Naive B cell (primary cell): ENCODE data around the gene RRP8. TPM values are rescaled to one million over a fixed set of nuclear protein-coding genes. Genes with fewer than 3 reads are reported as not detected.

ENCODE experiments used
- ATAC-seq, 2 donors: fragments of 150-1000 bp; cut with Tn5 transposase; 2 replicates each; pipeline ENCODE4 v1.10.0; 2021; ENCODE audit warnings: low read depth in 2 of 2, mild to moderate bottlenecking in 2 of 2, moderate library complexity in 2 of 2
- DNase-seq: peaks from one replicate; pipeline ENCODE4 v3.0.0; 2022
- H3K27ac Mint-ChIP-seq, 6 donors: one replicate each; pipeline ENCODE4 v1.8.0; 2020 to 2022; ENCODE audit warnings: mild to moderate bottlenecking in 6 of 6, mixed read lengths in 6 of 6, moderate library complexity in 5 of 6, inconsistent platforms in 2 of 6
- H3K27me3 Mint-ChIP-seq, 3 donors: one replicate each; pipeline ENCODE4 v1.8.0; 2021 to 2022; ENCODE audit warnings: mixed read lengths in 3 of 3, mild to moderate bottlenecking in 1 of 3
- H3K36me3 Mint-ChIP-seq, 2 donors: one replicate each; pipeline ENCODE4 v1.8.0; 2020 to 2022; ENCODE audit warnings: mixed read lengths in 2 of 2, inconsistent platforms in 1 of 2, mild to moderate bottlenecking in 1 of 2
- H3K4me1 Mint-ChIP-seq, 3 donors: one replicate each; pipeline ENCODE4 v1.8.0; 2020 to 2022; ENCODE audit warnings: mixed read lengths in 3 of 3, inconsistent platforms in 1 of 3, mild to moderate bottlenecking in 1 of 3, moderate library complexity in 1 of 3
- H3K4me3 Mint-ChIP-seq, 8 donors: one replicate each; pipeline ENCODE4 v1.8.0; 2020 to 2022; ENCODE audit warnings: mild to moderate bottlenecking in 8 of 8, mixed read lengths in 8 of 8, moderate library complexity in 8 of 8, inconsistent platforms in 2 of 8
- H3K9me3 Mint-ChIP-seq, 7 donors: one replicate each; pipeline ENCODE4 v1.8.0; 2020 to 2022; ENCODE audit warnings: mixed read lengths in 7 of 7, mild to moderate bottlenecking in 5 of 7, inconsistent platforms in 2 of 7, moderate library complexity in 1 of 7
- polyA plus RNA-seq, 6 donors: library from polyadenylated mRNA; unstranded; fragments of 300-500 nt; fragmentation: Illumina TruSeq; gene quantifications; one replicate each; pipeline ENCODE4 v1.2.3, GENCODE V29; 2021; ENCODE audit warnings: low read depth in 6 of 6

Gene RRP8
- polyA plus RNA-seq, 6 donors from 2014 or later: 13.7 to 33.8 (median 18.6) TPM

GRCh38 chr11:6618117-6619003, 14.9 kb upstream of the RRP8 start:
- ATAC-seq (peak; percentile 46 to 54), DNase-seq (peak; percentile 57)
- Mint-ChIP-seq H3K27ac (no peak overlapping the region), H3K36me3 (no peaks in the 10 kb centered on the region), H3K27me3 (no peaks in the 10 kb centered on the region), H3K4me3 (no peak overlapping the region), H3K9me3 (no peaks in the 10 kb centered on the region), H3K4me1 (peaks cover 0 to 20% (median 4%) of the 10 kb centered on the region in 3 donors)

- Mint-ChIP-seq H3K27me3 (no peaks in the 10 kb centered on the region), H3K36me3 (no peaks in the 10 kb centered on the region), H3K9me3 (no peaks in the 10 kb centered on the region), H3K4me1 (peaks cover 0 to 20% (median 4%) of the 10 kb centered on the region in 3 donors), H3K4me3 (peak overlapping the region in 4 of 8 donors; percentile 5 to 39 (median 16)), H3K27ac (peak overlapping the region in 2 of 6 donors; percentile 15 to 28)
- ATAC-seq: no peak
- no peak for DNase-seq
Measured at GRCh38 chr11:6617315-6617781, 13.9 kb upstream of the RRP8 start.

- H3K9me3 Mint-ChIP-seq: no peaks in the 10 kb centered on the region
- no peaks in the 10 kb centered on the region for H3K36me3 Mint-ChIP-seq
- peak overlapping the region in 7 of 8 donors; percentile 5 to 39 (median 23) for H3K4me3 Mint-ChIP-seq
- H3K27me3 Mint-ChIP-seq: no peaks in the 10 kb centered on the region
- ATAC-seq (no peak), DNase-seq (no peak)
- peaks cover 0 to 19% (median 4%) of the 10 kb centered on the region in 3 donors for H3K4me1 Mint-ChIP-seq
- peak overlapping the region in 2 of 6 donors; percentile 47 to 76 for H3K27ac Mint-ChIP-seq
Measured at GRCh38 chr11:6616596-6617250, 13.3 kb upstream of the RRP8 start.

- Mint-ChIP-seq H3K27ac (peak overlapping the region in 4 of 6 donors; percentile 31 to 92 (median 72)), H3K27me3 (no peaks in the 10 kb centered on the region), H3K9me3 (no peaks in the 10 kb centered on the region), H3K36me3 (no peaks in the 10 kb centered on the region), H3K4me3 (peak overlapping the region in 3 of 8 donors; percentile 15 to 48 (median 23)), H3K4me1 (peaks cover 4 to 21% (median 6%) of the 10 kb centered on the region in 3 donors)
- ATAC-seq (no peak), DNase-seq (no peak)
Measured at GRCh38 chr11:6615882-6616585, 12.6 kb upstream of the RRP8 start.

- peak overlapping the region in 1 of 8 donors; percentile 15 for H3K4me3 Mint-ChIP-seq
- no peaks in the 10 kb centered on the region for H3K27me3 Mint-ChIP-seq
- peaks cover 4 to 26% (median 15%) of the 10 kb centered on the region in 3 donors for H3K4me1 Mint-ChIP-seq
- no peak for DNase-seq
- peak overlapping the region in 3 of 6 donors; percentile 49 to 81 (median 79) for H3K27ac Mint-ChIP-seq
- no peaks in the 10 kb centered on the region for H3K9me3 Mint-ChIP-seq
- ATAC-seq: no peak
- H3K36me3 Mint-ChIP-seq: no peaks in the 10 kb centered on the region
Measured at GRCh38 chr11:6615046-6615445, 11.6 kb upstream of the RRP8 start.

GRCh38 chr11:6614446-6614845, 11.0 kb upstream of the RRP8 start:
- DNase-seq: no peak
- H3K4me3 Mint-ChIP-seq: no peak overlapping the region
- H3K36me3 Mint-ChIP-seq: peaks cover 0 to 4% of the 10 kb centered on the region in 2 donors
- H3K27me3 Mint-ChIP-seq: no peaks in the 10 kb centered on the region
- peak overlapping the region in 2 of 6 donors; percentile 36 to 82 for H3K27ac Mint-ChIP-seq
- no peak for ATAC-seq
- peaks cover 4 to 32% (median 21%) of the 10 kb centered on the region in 3 donors for H3K4me1 Mint-ChIP-seq
- H3K9me3 Mint-ChIP-seq: no peaks in the 10 kb centered on the region

- peaks cover 0 to 9% of the 10 kb centered on the region in 2 donors for H3K36me3 Mint-ChIP-seq
- ATAC-seq: no peak
- no peak for DNase-seq
Measured at GRCh38 chr11:6613496-6613895, 10.1 kb upstream of the RRP8 start.

GRCh38 chr11:6612213-6613041, 9.0 kb upstream of the RRP8 start, which contains the start of gene TAF10:
Gene TAF10 (minus strand): TSS chr11:6612216. CDS start chr11:6612189, 27 bp downstream.
- Mint-ChIP-seq H3K4me1 (peaks cover 4 to 36% (median 34%) of the 10 kb centered on the region in 3 donors), H3K36me3 (peaks cover 0 to 9% of the 10 kb centered on the region in 2 donors)

More at GRCh38 chr11:6613496-6613895, 10.1 kb upstream of the RRP8 start:
- Mint-ChIP-seq H3K9me3 (no peaks in the 10 kb centered on the region), H3K27me3 (no peaks in the 10 kb centered on the region), H3K4me1 (peaks cover 4 to 33% (median 26%) of the 10 kb centered on the region in 3 donors), H3K27ac (no peak overlapping the region), H3K4me3 (no peak overlapping the region)

GRCh38 chr11:6611963-6612212, 8.5 kb upstream of the RRP8 start:
- H3K27me3 Mint-ChIP-seq: no peaks in the 10 kb centered on the region
- no peaks in the 10 kb centered on the region for H3K9me3 Mint-ChIP-seq
- peak overlapping the region in 6 of 8 donors; percentile 79 to 94 (median 92) for H3K4me3 Mint-ChIP-seq
- H3K4me1 Mint-ChIP-seq: peaks cover 4 to 39% (median 37%) of the 10 kb centered on the region in 3 donors
- ATAC-seq (peak in 1 of 2 donors; percentile 4), DNase-seq (no peak)
- peaks cover 0 to 9% of the 10 kb centered on the region in 2 donors for H3K36me3 Mint-ChIP-seq
- H3K27ac Mint-ChIP-seq: peak overlapping the region in 4 of 6 donors; percentile 96 to 99 (median 97)

More at GRCh38 chr11:6612213-6613041, 9.0 kb upstream of the RRP8 start, which contains the start of gene TAF10:
- ATAC-seq (peak; percentile 80 to 81), DNase-seq (peak; percentile 95)
- H3K9me3 Mint-ChIP-seq: no peaks in the 10 kb centered on the region
- peak within 1 kb of the TSS in 6 of 8 donors; percentile 79 to 94 (median 92) for H3K4me3 Mint-ChIP-seq
- no peaks in the 10 kb centered on the region for H3K27me3 Mint-ChIP-seq
- H3K27ac Mint-ChIP-seq: peak within 1 kb of the TSS in 5 of 6 donors; percentile 96 to 99 (median 97)

- Mint-ChIP-seq H3K4me1 (peaks cover 4 to 41% (median 39%) of the 10 kb centered on the region in 3 donors), H3K9me3 (no peaks in the 10 kb centered on the region), H3K27me3 (no peaks in the 10 kb centered on the region), H3K36me3 (peaks cover 0 to 9% of the 10 kb centered on the region in 2 donors), H3K4me3 (peak overlapping the region in 6 of 8 donors; percentile 79 to 94 (median 92)), H3K27ac (peak overlapping the region in 5 of 6 donors; percentile 96 to 99 (median 97))
- ATAC-seq (peak in 1 of 2 donors; percentile 5), DNase-seq (no peak)
Measured at GRCh38 chr11:6611092-6611962, 7.9 kb upstream of the RRP8 start.

GRCh38 chr11:6610591-6610990, 7.2 kb upstream of the RRP8 start:
- peak overlapping the region in 5 of 6 donors; percentile 86 to 99 (median 96) for H3K27ac Mint-ChIP-seq
- H3K4me1 Mint-ChIP-seq: peaks cover 0 to 48% (median 39%) of the 10 kb centered on the region in 3 donors
- no peak for DNase-seq

More at GRCh38 chr11:6610591-6610990, 7.2 kb upstream of the RRP8 start:
- Mint-ChIP-seq H3K27me3 (no peaks in the 10 kb centered on the region), H3K36me3 (peaks cover 0 to 9% of the 10 kb centered on the region in 2 donors), H3K4me3 (peak overlapping the region in 6 of 8 donors; percentile 79 to 94 (median 92)), H3K9me3 (no peaks in the 10 kb centered on the region)
- no peak for ATAC-seq
